Esophagus squamous epithelium (tissue), 4 donors: ENCODE results near the gene CALHM6.

ENCODE experiments used
- CTCF ChIP-seq, 6 experiments: fragments of 450-650 bp in 4 of 6; fragments of 200-600 bp in 2 of 6; sonication (generic) in 2 of 6; IDR thresholded peaks; one replicate each; pipeline ENCODE4 v1.5.1; 2016 to 2019; ENCODE audit warnings: antibody characterized with exemption in 6 of 6, mild to moderate bottlenecking in 4 of 6, moderate library complexity in 4 of 6
- POLR2A ChIP-seq, 4 donors: fragments of 450-650 bp; IDR thresholded peaks; one replicate each; pipeline ENCODE4 v1.6.1; 2017; ENCODE audit warnings: antibody characterized with exemption in 4 of 4, mild to moderate bottlenecking in 4 of 4, moderate library complexity in 3 of 4

GRCh38 chr6:116476002-116476678 is 15.0 kb downstream of the CALHM6 start:
- no peak for TF ChIP-seq CTCF (IDR thresholded peaks at IDR 0.05)
- TF ChIP-seq POLR2A (IDR thresholded peaks at IDR 0.05): no peak
